Measurements from ENCODE around the gene FLYWCH2. TPM values are rescaled to one million over a fixed set of nuclear protein-coding genes. Genes with fewer than 3 reads are reported as not detected.
A peak's percentile ranks its signal among the peaks of the same experiment; 100 is the strongest.

The FLYWCH2 gene
- total and polyA plus RNA-seq, 2 of the 8 experiments (the other 6 are each of a cell fraction or from before 2014, with no cell fraction given), result 16.4 to 30.7 TPM

- H4K5ac ChIP-seq (ENCODE audit: insufficient read length, low read depth, low read length), result no peak overlapping the region
- CTCF ChIA-PET (ENCODE audit: partially characterized antibody), result interaction anchor here (1.6 to 10.4 kb wide), 7 partner anchors 15 to 86 kb away, joined by 3 to 98 read pairs (median 13); partner anchors contain the start of gene FLYWCH1
- no peak overlapping the region for H3K9ac ChIP-seq (replicated peaks in 1 of 4; ENCODE audit: extremely low read depth in 1 of 4, low read depth in 3 of 4, low read length in 3 of 4)
- H3K27me3 ChIP-seq (replicated peaks in 1 of 4; ENCODE audit: control insufficient read depth in 3 of 4, extremely low read depth in 1 of 4, insufficient read depth in 3 of 4, low read length in 3 of 4), result no peaks in the 10 kb centered on the region
- no peak overlapping the region for H2BK20ac ChIP-seq (ENCODE audit: low read length)
- 93% methylated on average over 11 of the region's 11 CpGs; no CpG with 5 or more reads in 1 of the 2 experiments for WGBS, 2 experiments (ENCODE audit: extremely low coverage in 1 of 2, insufficient coverage in 1 of 2, insufficient read length in 1 of 2, insufficient replicate concordance in 2 of 2, low coverage in 1 of 2, low lambda C conversion rate in 2 of 2, missing lambda C conversion rate in 1 of 2)
- no peak overlapping the region for H3K27ac ChIP-seq (ENCODE audit: low read depth, low read length)
- no peaks in the 10 kb centered on the region for H3K79me2 ChIP-seq (ENCODE audit: control insufficient read depth in 1 of 2, insufficient read depth in 2 of 2, low read length in 2 of 2)
- no peaks in the 10 kb centered on the region for H4K20me1 ChIP-seq (replicated peaks in 1 of 2; ENCODE audit: control insufficient read depth in 1 of 2, insufficient read depth in 2 of 2, low read length in 2 of 2)
- H3K23ac ChIP-seq (ENCODE audit: insufficient read length), result no peak overlapping the region
- H3K56ac ChIP-seq (replicated peaks; ENCODE audit: insufficient read length, low read depth, low read length), result no peak overlapping the region
- no peak overlapping the region; the same call in 1 of the 2 replicates for H4K8ac ChIP-seq (ENCODE audit: extremely low read depth, insufficient read depth, low read length)
- DNase-seq (ENCODE audit: low read depth in 1 of 2, low spot score in 2 of 2) (no peak), FAIRE-seq (no peak)
- peak overlapping the region; percentile 39; the same call in 1 of the 2 replicates for H2BK12ac ChIP-seq (ENCODE audit: low read depth, low read length)
- POLR2A ChIA-PET (ENCODE audit: partially characterized antibody), result interaction anchor here (1.3 kb wide), 2 partner anchors 27 to 46 kb away, joined by 3 to 4 read pairs; no protein-coding TSS in a partner anchor
- peaks cover 4 to 15% (median 10%) of the 10 kb centered on the region in 4 experiments for H3K4me1 ChIP-seq (replicated peaks in 1 of 4; ENCODE audit: control insufficient read depth in 3 of 4, insufficient read depth in 4 of 4, low read length in 3 of 4)
- H3K4me3 ChIP-seq (ENCODE audit: extremely low read depth in 1 of 4, insufficient read depth in 2 of 4, low read depth in 3 of 4, low read length in 4 of 4), result no peak overlapping the region
- no peak overlapping the region for H2AK5ac ChIP-seq (ENCODE audit: low read depth, low read length)
- no peak overlapping the region for H4K91ac ChIP-seq (replicated peaks; ENCODE audit: insufficient read length, low read length)
- no peak overlapping the region for H2BK5ac ChIP-seq (ENCODE audit: low read depth, low read length)
- H2BK120ac ChIP-seq (replicated peaks; ENCODE audit: low read depth, low read length), result no peak overlapping the region
- no peak overlapping the region for H3K4me2 ChIP-seq (ENCODE audit: insufficient read depth in 1 of 2, low read depth in 2 of 2, low read length in 2 of 2)
- H3K18ac ChIP-seq (ENCODE audit: extremely low read depth, low read length), result no peak overlapping the region
- no peak overlapping the region for H3K14ac ChIP-seq (ENCODE audit: insufficient read length)
- no peak overlapping the region for H2BK15ac ChIP-seq (ENCODE audit: low read length)
- H3K36me3 ChIP-seq (ENCODE audit: control insufficient read depth in 2 of 4, insufficient read depth in 4 of 4, low read length in 3 of 4), result peaks cover 0 to 6% (median 0%) of the 10 kb centered on the region in 4 experiments; a peak in 2 of 8 replicates
- no peaks in the 10 kb centered on the region; the same call in 1 of the 2 replicates for H3K23me2 ChIP-seq (ENCODE audit: low read depth, low read length)
- H3K4ac ChIP-seq (replicated peaks; ENCODE audit: insufficient read length, low read depth, low read length), result no peak overlapping the region
- no peak overlapping the region for H2AFZ ChIP-seq (ENCODE audit: low read length)
- TF ChIP-seq, protein P1, sequence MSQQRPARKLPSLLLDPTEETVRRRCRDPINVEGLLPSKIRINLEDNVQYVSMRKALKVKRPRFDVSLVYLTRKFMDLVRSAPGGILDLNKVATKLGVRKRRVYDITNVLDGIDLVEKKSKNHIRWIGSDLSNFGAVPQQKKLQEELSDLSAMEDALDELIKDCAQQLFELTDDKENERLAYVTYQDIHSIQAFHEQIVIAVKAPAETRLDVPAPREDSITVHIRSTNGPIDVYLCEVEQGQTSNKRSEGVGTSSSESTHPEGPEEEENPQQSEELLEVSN (IDR thresholded peaks at IDR 0.05), result peak; percentile 53; the same call in 1 of the 2 replicates
- TF ChIP-seq MAX (IDR thresholded peaks at IDR 0.05) (peak; percentile 21; the same call in 1 of the 2 replicates), NANOG (IDR thresholded peaks at IDR 0.05; ENCODE audit: insufficient read depth, low read depth, low read length, poor library complexity, severe bottlenecking) (no peak), CTBP2 (IDR thresholded peaks at IDR 0.05; ENCODE audit: borderline replicate concordance, insufficient read depth, insufficient read length, low read length) (no peak)
- no peaks in the 10 kb centered on the region for H3K9me3 ChIP-seq (ENCODE audit: insufficient read depth in 2 of 2, low read depth in 1 of 2, low read length in 1 of 2)
- H3K79me1 ChIP-seq (ENCODE audit: low read depth, low read length), result 0 out of 2 replicates have a peak, but pooled peaks cover 3% of the 10 kb centered on the region
Measured at GRCh38 chr16:2928796-2929195, 45.8 kb downstream of the FLYWCH2 start.
